Activated naive CD4-positive, alpha-beta T cell treated with anti-CD3 and anti-CD28 coated beads, Interleukin-2, amount 50 U/mL, for 72 hours (primary cell): Measurements from ENCODE around the gene ASB17. TPM values are rescaled to one million over a fixed set of nuclear protein-coding genes. Genes with fewer than 3 reads are reported as not detected.
A peak's percentile ranks its signal among the peaks of the same experiment; 100 is the strongest.
"Not testable (repeated sequence)": the region's sequence is repeated elsewhere in the genome, so short reads cannot be mapped to it uniquely, and the experiment has no call there.

Experiments used
- ATAC-seq, 2 donors: fragments of 150-1000 bp; cut with Tn5 transposase; 2 replicates each; pipeline ENCODE4 v1.10.0; 2021; ENCODE audit warnings: mild to moderate bottlenecking in 2 of 2, moderate library complexity in 2 of 2
- DNase-seq, 2 donors: peaks; one replicate each; pipeline ENCODE4 v3.0.0; 2021 to 2022; ENCODE audit warnings: low spot score in 2 of 2
- H3K27ac Mint-ChIP-seq, 2 donors: one replicate each; pipeline ENCODE4 v1.8.0; 2022; ENCODE audit warnings: mild to moderate bottlenecking in 2 of 2, mixed read lengths in 2 of 2
- H3K36me3 Mint-ChIP-seq, 2 donors: one replicate each; pipeline ENCODE4 v1.8.0; 2022; ENCODE audit warnings: mixed read lengths in 2 of 2
- H3K9me3 Mint-ChIP-seq, 2 donors: one replicate each; pipeline ENCODE4 v1.8.0; 2022; ENCODE audit warnings: mixed read lengths in 2 of 2
- total RNA-seq, 2 donors: library from RNA; stranded (reverse); gene quantifications; one replicate each; pipeline ENCODE4 v1.2.3, GENCODE V29; 2022

ASB17 gene, protein sequence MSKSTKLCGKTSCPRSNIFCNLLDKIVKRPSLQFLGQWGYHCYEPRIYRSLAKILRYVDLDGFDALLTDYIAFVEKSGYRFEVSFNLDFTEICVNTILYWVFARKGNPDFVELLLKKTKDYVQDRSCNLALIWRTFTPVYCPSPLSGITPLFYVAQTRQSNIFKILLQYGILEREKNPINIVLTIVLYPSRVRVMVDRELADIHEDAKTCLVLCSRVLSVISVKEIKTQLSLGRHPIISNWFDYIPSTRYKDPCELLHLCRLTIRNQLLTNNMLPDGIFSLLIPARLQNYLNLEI
- total RNA-seq: not detected

DNA sequence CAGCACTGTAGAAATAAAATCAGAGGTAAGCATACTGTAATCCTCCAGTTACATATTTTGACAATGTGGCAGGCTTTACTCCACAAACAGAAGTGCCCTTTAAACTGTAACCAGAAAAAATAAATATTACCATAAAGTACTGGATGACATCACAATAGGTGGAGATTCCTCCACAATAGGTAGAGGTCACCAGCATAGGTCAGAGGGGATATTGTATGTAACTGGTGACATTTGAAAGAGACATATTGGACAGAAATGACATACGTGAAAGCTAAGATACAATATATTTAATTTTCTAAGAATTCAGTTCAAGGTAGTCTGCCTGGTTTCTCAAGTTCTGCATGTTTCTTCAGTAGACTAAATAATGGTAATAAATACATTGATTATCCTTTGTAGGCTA is at the start of gene ASB17:
TSS of gene ASB17 (minus strand) at position 101 of the 400 bp plus-strand sequence. CDS start 113 bp downstream, outside the sequence.
- no peak within 1 kb of the TSS for H3K27ac Mint-ChIP-seq
- H3K9me3 Mint-ChIP-seq: peaks cover 0 to 3% of the 10 kb centered on the region in 2 donors
- ATAC-seq (no peak), DNase-seq (no peak)
- no peaks in the 10 kb centered on the region for H3K36me3 Mint-ChIP-seq

DNA sequence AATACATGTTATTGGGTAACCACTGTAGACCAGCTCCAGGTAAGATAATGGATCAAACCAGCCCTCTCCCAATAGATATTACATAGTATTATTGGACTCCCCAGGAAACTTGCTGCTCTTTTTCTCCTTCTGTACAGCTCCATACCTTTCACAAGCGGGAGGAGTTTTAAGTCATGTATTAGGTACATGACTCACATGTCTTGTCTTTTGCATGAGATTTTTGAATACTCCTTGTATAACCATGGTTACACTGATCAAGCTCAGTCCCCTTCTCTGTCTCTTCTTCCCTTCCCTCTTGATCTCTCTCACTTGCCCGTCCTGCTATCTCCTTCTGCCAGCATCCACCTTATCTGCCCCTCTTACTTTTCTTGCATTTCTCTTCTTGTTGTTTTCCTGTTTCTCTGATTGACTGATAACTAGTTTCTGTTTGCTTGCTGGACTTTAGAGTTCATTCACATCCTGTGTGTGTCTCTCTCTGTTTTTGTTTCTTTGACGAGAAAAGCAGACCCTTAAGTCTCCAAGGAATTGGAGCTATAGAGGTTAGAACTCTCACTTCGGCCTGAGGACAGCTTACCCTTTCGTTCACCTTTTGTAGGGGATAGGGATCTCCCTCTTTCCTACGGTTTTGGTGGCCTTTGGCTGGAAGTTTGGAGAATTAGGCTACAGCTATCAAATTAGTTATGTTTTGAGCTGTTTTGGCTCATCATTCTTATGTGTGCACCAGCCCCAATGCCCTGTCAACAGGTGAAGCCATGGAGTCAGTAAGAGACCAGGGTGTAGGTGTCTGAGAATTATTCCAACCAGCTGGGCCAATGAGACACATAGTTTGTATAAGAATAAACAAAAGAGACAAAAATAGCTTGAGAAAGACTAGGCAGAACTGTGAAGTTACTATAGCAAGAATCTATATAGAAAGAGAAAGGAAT is 49.0 kb upstream of the ASB17 start:
- ATAC-seq (peak in 1 of 2 donors; percentile 37), DNase-seq (no peak)
- Mint-ChIP-seq H3K36me3 (peaks cover 5 to 6% of the 10 kb centered on the region in 2 donors), H3K27ac (no peak overlapping the region), H3K9me3 (peaks cover 6 to 11% of the 10 kb centered on the region in 2 donors)

DNA sequence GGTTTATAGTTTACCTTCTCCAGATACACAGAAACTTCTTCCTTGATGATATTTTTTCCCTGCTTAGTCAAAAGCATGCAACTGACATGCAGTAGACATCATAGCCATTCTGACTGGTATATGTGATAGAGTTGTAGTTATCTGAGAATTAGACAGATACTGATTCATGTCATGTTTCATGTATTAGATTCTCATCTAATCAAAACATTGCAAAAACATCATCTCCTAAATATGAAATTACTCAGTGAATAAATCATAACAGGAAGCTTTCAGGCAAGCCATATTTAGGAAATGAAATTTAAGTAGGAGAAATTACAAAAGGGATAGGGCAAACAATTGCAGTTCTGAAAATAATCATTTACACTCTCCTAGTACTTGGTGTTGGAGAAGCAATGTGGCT is 38.4 kb upstream of the ASB17 start:
- ATAC-seq: no peak
- no peaks in the 10 kb centered on the region for H3K36me3 Mint-ChIP-seq
- no peak for DNase-seq
- no peak overlapping the region for H3K27ac Mint-ChIP-seq
- H3K9me3 Mint-ChIP-seq: no peaks in the 10 kb centered on the region

DNA sequence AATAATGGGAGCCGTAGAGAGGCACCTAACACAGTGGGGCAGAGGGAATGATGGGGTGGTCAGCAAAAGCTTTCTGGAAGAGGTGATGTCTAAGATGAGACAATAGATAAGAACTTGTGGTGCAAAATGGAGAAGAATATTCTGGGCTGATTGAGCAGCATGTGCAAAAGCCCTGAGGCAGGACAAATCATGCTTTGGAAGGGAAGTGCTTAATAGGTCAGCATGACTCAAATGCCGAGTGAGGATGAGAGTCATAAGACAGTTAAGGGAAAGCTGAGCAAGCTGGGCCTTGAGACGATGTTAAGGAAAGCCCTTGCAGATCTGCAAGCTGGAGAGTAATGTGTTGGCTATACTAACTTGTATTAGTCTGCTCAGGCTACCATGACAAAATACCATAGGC is 37.3 kb upstream of the ASB17 start:
- H3K27ac Mint-ChIP-seq: no peak overlapping the region
- no peaks in the 10 kb centered on the region for H3K36me3 Mint-ChIP-seq
- DNase-seq (no peak), ATAC-seq (no peak)
- H3K9me3 Mint-ChIP-seq: no peaks in the 10 kb centered on the region

DNA sequence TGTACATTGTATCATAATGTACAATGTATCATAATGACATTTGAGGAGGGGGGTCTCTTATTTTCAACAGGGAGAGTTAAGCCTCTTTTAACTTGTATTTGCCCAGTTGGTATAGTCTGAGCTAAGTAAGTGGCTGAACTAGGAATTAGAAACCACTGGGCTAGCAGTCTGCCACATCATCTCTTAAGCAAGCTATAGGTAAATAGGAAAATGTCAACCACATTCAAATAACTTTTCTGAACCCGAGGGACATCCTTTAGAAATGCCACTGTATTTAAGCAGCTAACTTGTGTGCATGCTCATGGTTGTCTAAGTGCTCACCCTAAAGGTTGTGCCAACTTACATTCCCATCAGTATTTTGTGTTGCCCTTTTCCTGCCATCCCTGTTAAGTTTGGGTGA is 35.5 kb upstream of the ASB17 start:
- Mint-ChIP-seq H3K9me3 (no peaks in the 10 kb centered on the region), H3K27ac (no peak overlapping the region), H3K36me3 (no peaks in the 10 kb centered on the region)
- ATAC-seq: no peak
- DNase-seq: no peak

DNA sequence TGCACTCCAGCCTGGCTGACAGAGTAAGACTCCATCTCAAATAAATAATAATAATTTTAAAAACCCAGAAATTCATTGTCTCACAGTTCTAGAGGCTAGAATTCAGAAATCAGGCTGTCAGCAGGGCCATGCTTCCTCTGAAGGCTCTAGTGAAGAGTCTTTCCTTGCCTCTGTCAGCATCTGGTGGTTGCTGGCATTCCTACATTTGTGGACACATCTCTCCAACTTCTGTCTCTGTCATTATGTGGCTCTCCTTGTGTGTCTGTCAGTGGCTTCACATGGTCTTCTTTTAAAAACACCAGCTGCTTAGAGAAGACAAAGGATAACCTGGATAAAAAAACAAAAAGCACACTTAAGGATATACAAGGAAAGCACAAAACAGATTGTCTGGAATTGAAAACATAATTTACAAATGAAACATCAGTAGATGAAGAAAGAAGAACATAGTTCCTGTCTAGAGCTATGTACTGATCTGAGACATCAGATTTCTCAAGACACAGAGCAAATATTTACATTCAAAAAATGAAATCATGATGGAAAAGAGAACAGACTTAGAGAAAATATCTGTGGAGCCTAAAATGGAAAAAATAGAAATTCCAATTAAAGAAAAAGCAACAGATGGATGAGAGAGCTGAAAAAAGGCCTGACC is 32.7 kb upstream of the ASB17 start:
- ATAC-seq (no peak), DNase-seq (no peak)
- no peaks in the 10 kb centered on the region for H3K9me3 Mint-ChIP-seq
- H3K27ac Mint-ChIP-seq: no peak overlapping the region
- H3K36me3 Mint-ChIP-seq: peaks cover 0 to 4% of the 10 kb centered on the region in 2 donors

DNA sequence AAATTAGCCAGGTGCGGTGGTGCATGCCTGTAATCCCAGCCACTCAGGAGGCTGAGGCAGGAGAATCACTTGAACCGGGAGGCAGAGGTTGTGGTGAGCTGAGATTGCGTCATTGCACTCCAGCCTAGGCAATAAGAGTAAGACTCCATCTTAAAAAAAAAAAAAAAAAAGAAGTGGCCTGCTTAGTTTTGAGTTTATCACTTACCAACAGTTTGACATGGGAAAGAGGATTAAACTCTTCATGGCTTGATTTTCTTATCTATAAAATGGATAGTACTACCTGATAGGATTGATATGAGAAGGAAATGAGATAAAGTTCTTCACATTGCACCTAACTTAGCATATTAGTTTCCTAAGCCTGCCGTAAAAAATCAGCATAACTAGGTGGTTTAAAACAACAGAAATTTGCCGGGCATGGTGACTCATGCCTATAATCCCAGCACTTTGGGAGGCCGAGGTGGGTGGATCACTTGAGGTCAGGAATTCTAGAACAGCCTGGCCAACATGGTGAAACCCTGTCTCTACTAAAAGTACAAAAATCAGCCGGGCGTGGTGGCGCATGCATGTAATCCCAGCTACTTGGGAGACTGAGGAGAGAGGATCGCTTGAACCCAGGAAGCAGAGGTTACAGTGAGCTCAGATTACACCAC is 32.0 kb upstream of the ASB17 start:
- not testable (repeated sequence) for H3K9me3 Mint-ChIP-seq, DNase-seq, ATAC-seq, H3K36me3 Mint-ChIP-seq, H3K27ac Mint-ChIP-seq

DNA sequence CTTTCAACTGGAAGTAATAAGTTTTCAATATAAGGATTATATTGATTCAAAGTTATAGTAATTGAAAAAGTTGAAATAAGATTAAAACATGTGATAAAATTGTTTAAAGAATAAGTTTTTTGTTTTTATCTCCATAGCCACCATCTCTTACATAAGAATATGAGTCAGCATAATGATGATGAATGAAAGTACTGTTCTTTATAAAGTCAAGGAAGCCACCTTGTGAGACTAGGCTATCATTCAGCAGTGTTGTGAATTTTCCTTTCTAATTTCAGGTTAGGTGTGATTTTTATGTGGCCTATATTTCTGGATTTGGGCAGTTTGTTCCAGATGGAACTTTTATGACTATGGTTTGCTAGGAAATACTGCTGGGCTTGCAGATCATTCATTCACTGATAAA is 22.4 kb upstream of the ASB17 start:
- no peaks in the 10 kb centered on the region for H3K36me3 Mint-ChIP-seq
- no peak overlapping the region for H3K27ac Mint-ChIP-seq
- H3K9me3 Mint-ChIP-seq: no peaks in the 10 kb centered on the region
- DNase-seq (no peak), ATAC-seq (peak in 1 of 2 donors; percentile 43)

DNA sequence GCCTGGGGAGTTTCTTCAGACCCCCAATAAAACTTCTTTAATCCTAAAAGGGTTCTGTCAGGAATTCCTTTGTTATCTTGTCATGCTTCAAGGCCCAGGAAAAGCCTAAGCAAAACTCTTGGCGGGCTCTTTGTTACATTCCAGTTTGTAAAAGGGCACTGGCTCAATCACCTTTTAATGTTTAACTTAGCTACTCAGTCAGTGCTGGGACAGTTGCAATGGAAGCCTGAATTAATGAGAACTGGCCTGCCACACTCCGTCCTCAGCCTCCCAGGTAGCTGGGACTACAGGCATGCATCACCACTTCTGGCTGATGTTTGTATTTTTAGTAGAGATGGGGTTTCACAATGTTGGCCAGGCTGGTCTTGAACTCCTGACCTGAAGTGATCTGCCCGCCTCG is 21.3 kb upstream of the ASB17 start:
- Mint-ChIP-seq H3K27ac (no peak overlapping the region), H3K9me3 (no peaks in the 10 kb centered on the region), H3K36me3 (no peaks in the 10 kb centered on the region)
- ATAC-seq (no peak), DNase-seq (no peak)

DNA sequence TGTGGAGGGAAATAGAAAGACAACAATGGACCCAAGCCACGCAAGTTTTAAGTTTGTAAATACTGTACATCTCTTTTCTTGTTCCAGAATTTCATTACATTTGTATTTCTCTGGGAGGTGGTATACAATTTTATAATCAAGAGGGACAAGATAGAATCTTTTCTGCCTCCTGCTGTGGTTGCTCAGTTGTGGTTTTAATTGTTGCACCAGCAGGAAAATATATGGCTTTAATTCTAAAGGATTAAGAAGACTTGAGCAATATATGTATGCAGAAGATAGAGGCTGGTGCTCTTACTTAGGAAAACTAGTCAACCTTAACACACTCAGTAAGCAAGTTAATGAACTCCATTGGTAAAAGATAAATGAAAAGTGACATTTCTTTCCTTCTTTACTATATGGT is 19.8 kb upstream of the ASB17 start:
- H3K36me3 Mint-ChIP-seq: no peaks in the 10 kb centered on the region
- H3K9me3 Mint-ChIP-seq: no peaks in the 10 kb centered on the region
- ATAC-seq (no peak), DNase-seq (no peak)
- H3K27ac Mint-ChIP-seq: no peak overlapping the region

DNA sequence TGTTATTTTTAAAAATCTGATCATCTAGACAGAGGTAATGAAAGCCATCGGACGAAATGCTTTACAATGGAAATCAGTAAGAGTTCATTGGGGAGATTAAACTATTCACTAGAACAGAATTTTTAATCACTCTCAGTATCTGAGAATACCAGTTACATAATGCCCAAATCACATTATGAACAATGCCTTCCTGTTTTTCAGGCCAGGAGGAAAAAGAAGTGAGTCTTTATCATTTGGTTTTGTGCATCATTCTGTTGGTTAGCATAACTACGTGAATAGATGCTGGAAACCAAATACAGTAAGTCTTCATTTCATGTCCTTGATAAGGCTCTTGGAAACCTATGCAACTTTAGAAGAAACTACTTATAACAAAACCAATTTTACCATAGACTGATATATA is 18.0 kb upstream of the ASB17 start:
- no peak overlapping the region for H3K27ac Mint-ChIP-seq
- no peak for DNase-seq
- no peaks in the 10 kb centered on the region for H3K36me3 Mint-ChIP-seq
- no peak for ATAC-seq
- peaks cover 4 to 5% of the 10 kb centered on the region in 2 donors for H3K9me3 Mint-ChIP-seq

DNA sequence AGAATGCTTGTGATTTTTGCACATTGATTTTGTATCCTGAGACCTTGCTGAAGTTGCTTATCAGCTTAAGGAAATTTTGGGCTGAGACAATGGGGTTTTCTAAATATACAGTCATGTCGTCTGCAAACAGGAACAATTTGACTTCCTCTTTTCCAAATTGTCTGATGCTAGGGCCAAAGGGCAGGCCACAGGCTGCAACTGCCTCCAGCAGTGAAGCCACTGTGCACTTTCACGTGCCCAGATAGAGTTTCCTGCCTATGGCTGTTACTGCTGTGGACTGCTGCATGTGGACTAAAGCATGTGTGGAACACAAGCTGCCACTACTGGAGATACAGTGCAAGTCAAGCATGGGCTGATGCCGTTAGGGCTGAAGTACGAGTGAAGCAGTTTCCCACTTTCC is 10.8 kb upstream of the ASB17 start:
- not testable (repeated sequence) for H3K36me3 Mint-ChIP-seq, DNase-seq, H3K27ac Mint-ChIP-seq, ATAC-seq
- H3K9me3 Mint-ChIP-seq: peaks cover 13% of the 10 kb centered on the region in 2 donors

DNA sequence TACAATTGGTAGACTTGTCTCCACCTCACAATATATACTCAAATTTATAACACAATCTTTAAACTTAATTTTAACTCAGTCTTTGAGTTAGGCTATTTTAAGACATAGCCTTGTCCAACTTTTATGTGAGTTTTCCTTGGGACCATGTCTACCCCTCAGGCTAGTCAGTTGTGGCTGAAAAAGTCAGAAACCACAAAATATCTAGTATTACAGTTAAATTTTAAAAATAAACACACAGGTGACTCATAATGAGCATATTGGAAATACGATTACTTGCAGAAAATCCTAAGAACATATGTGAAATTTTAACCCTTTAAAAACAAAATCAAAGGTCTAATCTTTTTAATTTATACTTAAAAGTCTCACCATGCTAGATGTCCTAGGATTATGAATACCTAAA is 4.8 kb upstream of the ASB17 start:
- peaks cover 0 to 4% of the 10 kb centered on the region in 2 donors for H3K9me3 Mint-ChIP-seq
- H3K27ac Mint-ChIP-seq: no peak overlapping the region
- ATAC-seq (no peak), DNase-seq (no peak)
- H3K36me3 Mint-ChIP-seq: no peaks in the 10 kb centered on the region

DNA sequence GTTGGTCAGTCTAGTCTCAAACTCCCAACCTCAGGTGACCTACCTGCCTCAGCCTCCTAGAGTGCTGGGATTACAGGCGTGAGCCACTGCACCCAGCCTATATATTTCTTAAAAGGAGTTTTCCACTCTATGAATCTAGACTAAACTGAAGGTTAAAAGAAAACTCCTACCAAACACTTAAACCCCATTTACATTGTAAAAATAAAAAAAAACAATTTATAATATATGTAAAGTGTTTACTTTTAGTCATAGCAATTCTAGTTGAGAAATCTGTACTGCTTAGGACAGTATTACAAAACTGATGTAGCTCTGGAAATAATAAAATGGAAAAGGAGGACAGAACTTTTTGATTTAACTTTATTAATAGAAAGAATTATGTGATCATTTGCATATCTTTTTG is 9.5 kb downstream of the ASB17 start:
- Mint-ChIP-seq H3K36me3 (no peaks in the 10 kb centered on the region), H3K9me3 (no peaks in the 10 kb centered on the region), H3K27ac (no peak overlapping the region)
- no peak for ATAC-seq
- DNase-seq: no peak

DNA sequence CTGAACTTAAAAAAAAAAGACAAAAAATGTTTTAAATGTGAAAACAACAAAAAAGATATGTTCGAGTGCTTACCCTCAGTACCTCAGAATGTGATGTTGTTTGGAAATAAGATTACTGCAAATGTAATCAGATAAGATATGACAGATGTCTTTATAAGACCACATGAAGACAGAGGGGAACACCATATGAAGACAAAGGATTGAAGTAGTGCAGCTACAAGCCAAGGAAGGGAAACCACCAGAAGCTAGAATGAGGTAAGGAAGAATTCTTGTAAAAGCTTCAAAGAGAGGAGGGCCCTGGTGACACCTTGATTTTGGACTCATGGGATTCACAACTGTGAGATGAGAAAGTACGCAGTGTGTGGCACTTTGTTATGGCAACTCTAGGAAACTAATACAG is 15.4 kb downstream of the ASB17 start:
- DNase-seq (no peak), ATAC-seq (no peak)
- H3K36me3 Mint-ChIP-seq: no peaks in the 10 kb centered on the region
- no peak overlapping the region for H3K27ac Mint-ChIP-seq
- no peaks in the 10 kb centered on the region for H3K9me3 Mint-ChIP-seq

DNA sequence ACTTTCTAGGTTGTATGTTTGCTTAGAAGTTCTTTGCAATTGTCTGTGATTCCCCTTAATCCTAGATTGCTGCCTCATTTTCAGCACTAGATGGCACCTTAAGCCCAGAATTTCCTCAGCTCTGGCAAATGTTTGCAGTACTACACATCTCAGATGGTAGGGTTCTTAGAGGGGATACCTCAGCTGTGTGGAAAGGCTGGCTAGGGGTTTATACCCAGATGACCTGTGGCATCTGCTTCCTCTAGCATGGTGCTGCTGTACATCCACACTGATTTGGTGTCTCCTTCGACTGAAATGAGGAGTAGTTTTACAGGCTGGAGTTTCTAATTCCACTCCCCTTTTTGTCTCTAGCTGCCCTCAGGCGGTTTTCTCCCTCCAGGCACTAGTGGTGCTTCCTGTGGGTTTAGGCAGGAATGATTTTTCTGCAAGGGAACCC is 23.5 kb downstream of the ASB17 start:
- Mint-ChIP-seq H3K9me3 (peaks cover 9 to 14% of the 10 kb centered on the region in 2 donors), H3K36me3 (peaks cover 6% of the 10 kb centered on the region in 2 donors), H3K27ac (no peak overlapping the region)
- no peak for ATAC-seq
- DNase-seq: no peak

DNA sequence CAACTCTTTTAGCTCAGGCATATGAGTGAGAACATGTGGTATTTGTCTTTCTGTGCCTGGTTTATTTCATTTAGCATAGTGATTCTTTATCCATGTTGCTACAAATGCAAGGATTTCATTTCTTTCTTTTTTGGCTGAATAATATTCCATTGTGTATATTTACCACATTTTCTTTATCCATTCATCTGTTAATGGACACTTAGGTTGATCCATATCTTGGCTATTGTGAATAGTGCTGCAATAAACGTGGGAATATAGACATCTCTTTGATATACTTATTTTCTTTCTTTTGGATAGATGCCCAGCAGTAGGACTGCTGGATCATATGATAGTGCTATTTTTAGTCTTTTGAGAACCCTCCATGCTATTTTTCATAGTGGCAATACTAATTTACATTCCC is 30.8 kb downstream of the ASB17 start:
- H3K9me3 Mint-ChIP-seq: no peaks in the 10 kb centered on the region
- no peak for DNase-seq
- H3K27ac Mint-ChIP-seq: no peak overlapping the region
- H3K36me3 Mint-ChIP-seq: no peaks in the 10 kb centered on the region
- ATAC-seq: no peak
